Subcutaneous abdominal adipose tissue (tissue), 5 donors: ENCODE data around the gene ANKS1B.

Experiments used
- H3K27ac ChIP-seq: one replicate; pipeline ENCODE4 v1.7.0; 2013; ENCODE audit warnings: low read depth, mild to moderate bottlenecking, inconsistent platforms, low read length, moderate library complexity
- H3K27me3 ChIP-seq, 5 donors: one replicate each; pipeline ENCODE4 v1.7.0; 2013; ENCODE audit warnings: low read length in 5 of 5, inconsistent platforms in 1 of 5; ENCODE audit not compliant: control insufficient read depth in 5 of 5, insufficient read depth in 4 of 5
- H3K36me3 ChIP-seq, 5 donors: one replicate each; pipeline ENCODE4 v1.7.0; 2013; ENCODE audit warnings: low read length in 5 of 5; ENCODE audit not compliant: control insufficient read depth in 5 of 5, insufficient read depth in 5 of 5
- H3K4me1 ChIP-seq, 5 donors: one replicate each; pipeline ENCODE4 v1.7.0; 2013; ENCODE audit warnings: low read length in 5 of 5, mild to moderate bottlenecking in 3 of 5, moderate library complexity in 1 of 5; ENCODE audit not compliant: control insufficient read depth in 5 of 5, insufficient read depth in 5 of 5
- H3K4me3 ChIP-seq, 5 donors: one replicate each; pipeline ENCODE4 v1.7.0; 2013; ENCODE audit warnings: low read length in 5 of 5, low read depth in 1 of 5
- H3K9ac ChIP-seq, 5 donors: one replicate each; pipeline ENCODE4 v1.7.0; 2013; ENCODE audit warnings: low read length in 5 of 5, mild to moderate bottlenecking in 4 of 5, moderate library complexity in 3 of 5
- H3K9me3 ChIP-seq, 5 donors: one replicate each; pipeline ENCODE4 v1.7.0; 2013; ENCODE audit warnings: low read length in 5 of 5; ENCODE audit not compliant: control insufficient read depth in 5 of 5
- donor health status: healthy.
- donor health status: healthy.
- donor health status: healthy.
- donor health status: healthy.
- donor health status: healthy.

The ANKS1B gene

GRCh38 chr12:99901181-99901580, 83.6 kb downstream of the ANKS1B start:
- no peak overlapping the region for H3K4me3 ChIP-seq
- no peaks in the 10 kb centered on the region for H3K4me1 ChIP-seq
- H3K27me3 ChIP-seq = no peaks in the 10 kb centered on the region
- no peak overlapping the region for H3K27ac ChIP-seq
- H3K9ac ChIP-seq = no peak overlapping the region
- no peaks in the 10 kb centered on the region for H3K9me3 ChIP-seq
- H3K36me3 ChIP-seq = no peaks in the 10 kb centered on the region

GRCh38 chr12:99898645-99899044, 86.1 kb downstream of the ANKS1B start:
- Histone ChIP-seq H3K36me3 (no peaks in the 10 kb centered on the region), H3K9ac (no peak overlapping the region), H3K27me3 (no peaks in the 10 kb centered on the region), H3K4me3 (no peak overlapping the region), H3K4me1 (no peaks in the 10 kb centered on the region), H3K27ac (no peak overlapping the region), H3K9me3 (no peaks in the 10 kb centered on the region)

GRCh38 chr12:99879439-99879838, 105.3 kb downstream of the ANKS1B start:
- H3K9me3 ChIP-seq = no peaks in the 10 kb centered on the region
- H3K36me3 ChIP-seq = no peaks in the 10 kb centered on the region
- no peaks in the 10 kb centered on the region for H3K27me3 ChIP-seq
- H3K4me1 ChIP-seq = no peaks in the 10 kb centered on the region
- H3K27ac ChIP-seq = no peak overlapping the region
- H3K9ac ChIP-seq = no peak overlapping the region
- H3K4me3 ChIP-seq = no peak overlapping the region

GRCh38 chr12:99875081-99875480, 109.7 kb downstream of the ANKS1B start:
- no peaks in the 10 kb centered on the region for H3K36me3 ChIP-seq
- H3K27me3 ChIP-seq = no peaks in the 10 kb centered on the region
- no peaks in the 10 kb centered on the region for H3K4me1 ChIP-seq
- H3K27ac ChIP-seq = no peak overlapping the region
- H3K4me3 ChIP-seq = no peak overlapping the region
- H3K9me3 ChIP-seq = peaks cover 0 to 2% (median 0%) of the 10 kb centered on the region in 5 donors
- H3K9ac ChIP-seq = no peak overlapping the region

GRCh38 chr12:99870085-99870484, 114.7 kb downstream of the ANKS1B start:
- no peak overlapping the region for H3K4me3 ChIP-seq
- peaks cover 0 to 5% (median 0%) of the 10 kb centered on the region in 5 donors for H3K9me3 ChIP-seq
- H3K36me3 ChIP-seq = no peaks in the 10 kb centered on the region
- H3K27me3 ChIP-seq = no peaks in the 10 kb centered on the region
- H3K4me1 ChIP-seq = peaks cover 0 to 8% (median 0%) of the 10 kb centered on the region in 5 donors
- no peak overlapping the region for H3K27ac ChIP-seq
- H3K9ac ChIP-seq = no peak overlapping the region

- H3K4me1 ChIP-seq = no peaks in the 10 kb centered on the region
- no peaks in the 10 kb centered on the region for H3K36me3 ChIP-seq
- no peaks in the 10 kb centered on the region for H3K9me3 ChIP-seq
- no peak overlapping the region for H3K9ac ChIP-seq
- no peak overlapping the region for H3K4me3 ChIP-seq
- H3K27me3 ChIP-seq = no peaks in the 10 kb centered on the region
- no peak overlapping the region for H3K27ac ChIP-seq
Measured at GRCh38 chr12:99861731-99862130, 123.0 kb downstream of the ANKS1B start.

GRCh38 chr12:99859126-99859525, 125.6 kb downstream of the ANKS1B start:
- no peak overlapping the region for H3K9ac ChIP-seq
- no peak overlapping the region for H3K4me3 ChIP-seq
- no peaks in the 10 kb centered on the region for H3K36me3 ChIP-seq
- no peak overlapping the region for H3K27ac ChIP-seq
- no peaks in the 10 kb centered on the region for H3K27me3 ChIP-seq
- H3K9me3 ChIP-seq = peaks cover 0 to 4% (median 0%) of the 10 kb centered on the region in 5 donors
- H3K4me1 ChIP-seq = no peaks in the 10 kb centered on the region

- Histone ChIP-seq H3K4me1 (no peaks in the 10 kb centered on the region), H3K36me3 (no peaks in the 10 kb centered on the region), H3K27me3 (no peaks in the 10 kb centered on the region), H3K9me3 (peaks cover 0 to 4% (median 0%) of the 10 kb centered on the region in 5 donors), H3K27ac (no peak overlapping the region), H3K9ac (no peak overlapping the region), H3K4me3 (no peak overlapping the region)
Measured at GRCh38 chr12:99852666-99853065, 132.1 kb downstream of the ANKS1B start.

- no peak overlapping the region for H3K9ac ChIP-seq
- no peaks in the 10 kb centered on the region for H3K36me3 ChIP-seq
- H3K4me1 ChIP-seq = no peaks in the 10 kb centered on the region
- H3K9me3 ChIP-seq = no peaks in the 10 kb centered on the region
- no peak overlapping the region for H3K27ac ChIP-seq
- H3K4me3 ChIP-seq = no peak overlapping the region
- no peaks in the 10 kb centered on the region for H3K27me3 ChIP-seq
Measured at GRCh38 chr12:99847936-99848335, 136.8 kb downstream of the ANKS1B start.

GRCh38 chr12:99834710-99835109, 150.0 kb downstream of the ANKS1B start:
- no peaks in the 10 kb centered on the region for H3K36me3 ChIP-seq
- no peak overlapping the region for H3K27ac ChIP-seq
- no peaks in the 10 kb centered on the region for H3K4me1 ChIP-seq
- no peak overlapping the region for H3K9ac ChIP-seq
- no peaks in the 10 kb centered on the region for H3K9me3 ChIP-seq
- H3K27me3 ChIP-seq = no peaks in the 10 kb centered on the region
- no peak overlapping the region for H3K4me3 ChIP-seq

GRCh38 chr12:99833397-99833796, 151.3 kb downstream of the ANKS1B start:
- no peak overlapping the region for H3K27ac ChIP-seq

More at GRCh38 chr12:99833397-99833796, 151.3 kb downstream of the ANKS1B start:
- Histone ChIP-seq H3K4me1 (no peaks in the 10 kb centered on the region), H3K9me3 (no peaks in the 10 kb centered on the region), H3K4me3 (no peak overlapping the region), H3K36me3 (no peaks in the 10 kb centered on the region), H3K27me3 (no peaks in the 10 kb centered on the region), H3K9ac (no peak overlapping the region)
